ENCODE results near the gene DCAF16.

DCAF16 gene

GRCh38 chr4:17781300-17782287, 29.0 kb downstream of the DCAF16 start, which contains the start of gene FAM184B:
TSS of gene FAM184B (minus strand) at chr4:17781621. CDS start at chr4:17781299, 322 bp downstream.
- ATAC-seq, result no peak

DNA sequence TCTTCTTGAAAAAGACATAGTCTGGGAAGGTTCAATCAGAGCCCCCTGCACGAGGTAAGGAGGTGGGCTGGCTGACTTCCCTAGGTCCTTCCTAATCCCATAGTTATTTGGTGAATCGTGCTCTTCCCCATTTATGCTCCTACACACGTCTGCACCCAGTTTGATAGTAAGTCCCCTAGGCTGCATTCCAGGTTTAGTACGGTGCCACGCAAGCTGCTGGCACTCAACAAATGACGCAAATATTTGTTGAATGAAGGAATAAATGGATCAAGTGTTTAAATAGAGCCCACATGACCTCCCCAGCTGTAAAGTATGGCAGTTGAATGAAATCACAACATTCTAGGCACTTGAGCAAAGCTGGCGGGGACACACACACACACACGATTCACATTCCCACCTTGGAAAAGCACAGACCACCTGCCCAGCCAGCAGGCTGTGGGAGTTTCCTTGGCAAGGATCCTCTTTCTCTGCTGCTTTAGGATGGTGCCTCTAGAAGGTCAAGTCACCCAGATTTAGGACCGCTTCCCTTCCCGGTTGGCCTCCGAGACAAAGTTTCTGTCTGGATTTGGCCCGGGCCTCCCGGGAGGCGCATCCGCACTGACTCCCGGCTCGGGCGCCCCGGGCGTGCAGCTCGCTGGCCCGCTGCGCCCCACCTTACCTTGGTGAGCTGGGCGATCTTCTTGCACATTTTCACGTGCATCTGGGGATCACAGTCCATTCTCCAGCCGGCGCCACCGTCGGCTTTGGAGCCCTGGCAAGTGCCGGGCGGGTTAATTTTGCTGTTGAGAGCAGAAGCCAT, 29.9 kb downstream of the DCAF16 start:
- ATAC-seq, result no peak

DNA sequence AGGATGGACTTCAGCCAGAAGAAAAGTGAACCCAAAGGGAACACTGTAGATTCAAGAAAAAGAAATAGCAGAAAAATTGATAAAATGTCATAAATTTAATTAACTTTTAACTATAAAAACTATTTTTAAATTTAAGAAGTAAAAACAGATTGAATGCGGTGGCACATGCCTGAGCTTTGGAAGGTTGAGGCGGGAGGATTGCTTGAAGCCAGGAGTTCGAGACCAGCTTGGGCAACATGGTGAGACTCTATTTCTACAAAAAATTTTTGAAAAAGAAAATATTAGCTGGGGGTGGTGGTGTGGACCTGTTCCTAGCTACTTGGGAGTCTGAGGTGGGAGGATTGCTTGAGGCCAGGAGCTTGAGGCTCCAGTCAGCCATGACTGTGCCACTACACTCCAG, 32.1 kb downstream of the DCAF16 start:
- ATAC-seq, result no peak

DNA sequence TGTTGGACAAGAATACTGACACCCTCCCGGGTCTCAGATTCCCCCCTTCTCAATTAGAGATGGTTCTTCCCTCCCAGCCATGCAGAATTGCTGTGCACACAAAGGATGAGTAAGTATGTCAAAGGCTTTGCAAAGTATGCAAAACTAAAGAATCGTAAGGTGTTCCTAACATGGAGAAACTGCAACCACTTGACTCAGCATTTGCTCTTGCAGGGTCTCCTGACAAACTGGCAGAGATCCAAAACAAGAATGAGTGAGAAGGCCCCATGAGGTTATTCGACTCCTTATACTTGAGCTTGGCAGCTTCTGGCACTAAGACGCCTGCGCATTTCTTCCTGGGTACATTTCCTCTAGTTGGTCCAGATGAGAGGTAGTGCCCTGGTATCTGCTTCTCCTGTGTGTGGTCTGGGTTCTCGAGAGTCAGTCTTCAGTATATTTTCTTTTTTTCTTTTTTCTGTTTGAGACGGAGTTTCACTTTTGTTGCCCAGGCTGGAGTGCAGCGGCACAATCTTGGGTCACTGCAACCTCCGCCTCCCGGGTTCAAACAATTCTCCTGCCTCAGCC, 37.3 kb downstream of the DCAF16 start:
- no peak for ATAC-seq

- ATAC-seq, result no peak
These were observed 39.2 kb downstream of the DCAF16 start for GRCh38 chr4:17771284-17771908.

- ATAC-seq, result no peak
These were observed 39.7 kb downstream of the DCAF16 start for GRCh38 chr4:17770845-17771244.

DNA sequence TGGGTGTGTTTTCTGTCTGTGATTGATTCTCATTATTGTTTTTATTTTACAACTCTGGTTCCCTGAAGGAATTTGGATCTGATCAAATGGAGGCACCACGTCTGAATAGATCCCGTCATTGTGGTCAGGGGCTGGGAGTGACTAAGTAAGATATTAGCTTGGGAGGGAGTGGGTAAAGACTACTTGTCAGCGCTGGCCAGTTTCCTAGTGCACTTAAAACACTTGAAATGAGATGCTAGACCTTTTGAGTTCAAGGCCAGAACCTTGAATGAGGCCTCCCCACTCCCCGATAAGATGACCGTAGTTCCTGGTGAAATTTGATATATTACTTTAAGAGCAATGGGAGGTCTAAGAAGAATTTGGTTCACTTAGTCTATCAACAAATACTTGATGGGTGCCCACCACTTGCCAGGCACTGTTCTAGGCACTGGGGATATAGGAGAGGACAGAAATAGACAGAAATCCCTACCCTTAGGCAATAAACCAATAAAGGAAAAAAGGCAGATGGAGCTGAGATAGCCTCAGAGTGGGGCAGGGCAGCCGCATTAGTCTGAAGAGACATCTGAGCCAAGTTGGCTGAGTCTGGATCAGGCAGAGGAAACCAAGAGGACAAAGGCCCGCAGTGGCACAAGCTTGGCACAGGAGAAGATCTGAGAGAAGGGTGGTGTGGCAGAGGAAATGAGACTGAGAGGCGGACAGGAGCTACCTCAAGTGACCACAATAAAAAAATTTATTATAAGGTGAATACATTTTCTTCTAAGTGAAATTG, 41.0 kb downstream of the DCAF16 start:
- ATAC-seq, result no peak

DNA sequence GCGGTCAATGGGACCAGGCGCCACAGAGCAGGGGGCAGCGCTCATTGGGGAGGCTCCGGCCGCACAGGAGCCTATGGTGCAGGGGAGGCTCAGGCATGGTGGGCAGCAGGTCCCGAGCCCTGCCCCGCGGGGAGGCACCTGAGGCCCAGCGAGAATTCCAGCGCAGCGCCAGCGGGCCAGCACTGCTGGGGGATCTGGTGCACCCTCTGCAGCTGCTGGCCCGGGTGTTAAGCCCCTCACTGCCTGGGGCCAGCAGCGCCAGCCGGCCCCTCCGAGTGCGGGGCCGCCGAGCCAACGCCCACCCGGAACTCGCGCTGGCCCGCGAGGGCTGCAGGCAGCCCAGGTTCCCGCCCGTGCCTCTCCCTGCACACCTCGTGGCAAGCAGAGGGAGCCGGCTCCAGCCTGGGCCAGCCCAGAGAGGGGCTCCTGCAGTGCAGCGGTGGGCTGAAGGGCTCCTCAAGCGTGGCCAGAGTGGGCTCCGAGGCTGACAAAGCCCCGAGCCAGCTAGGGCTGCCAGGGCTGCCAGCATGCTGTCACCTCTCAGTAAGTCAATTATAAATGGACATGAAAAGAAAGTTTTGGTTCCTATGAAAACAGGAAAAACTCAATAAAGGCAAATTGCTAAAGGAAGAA, 43.6 kb downstream of the DCAF16 start:
- no peak for ATAC-seq

DNA sequence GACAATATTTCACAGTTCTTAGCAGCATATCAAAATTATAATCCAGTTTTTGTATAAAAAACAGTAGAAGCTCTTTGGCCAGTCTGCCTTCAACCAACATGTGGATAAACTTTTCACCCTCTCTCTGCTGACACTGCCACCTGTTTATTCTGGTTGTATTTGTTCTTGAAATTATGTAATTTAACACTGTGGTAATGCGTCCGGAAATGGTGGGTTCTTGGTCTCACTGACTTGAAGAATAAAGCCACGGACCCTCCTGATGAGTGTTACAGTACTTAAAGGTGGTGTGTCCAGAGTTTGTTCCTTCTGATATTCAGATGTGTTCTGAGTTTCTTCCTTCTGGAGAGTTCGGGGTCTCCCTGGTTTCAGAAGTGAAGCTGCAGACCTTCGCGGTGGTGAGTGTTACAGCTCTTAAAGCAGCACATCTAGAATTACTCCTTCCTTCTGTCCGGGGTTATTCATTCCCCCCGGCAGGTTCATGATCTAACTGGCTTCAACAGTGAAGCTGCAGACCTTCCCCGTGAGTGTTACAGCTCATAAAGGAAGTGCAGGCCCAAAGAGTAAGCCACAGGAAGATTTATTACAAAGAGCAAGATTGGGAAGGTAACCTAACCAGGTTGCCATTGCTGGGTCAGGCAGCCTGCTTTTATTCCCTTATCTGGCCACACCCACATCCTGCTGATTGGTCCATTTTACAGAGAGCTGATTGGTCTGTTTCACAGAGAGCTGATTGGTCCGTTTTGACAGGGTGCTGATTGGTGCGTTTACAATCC, 44.9 kb downstream of the DCAF16 start:
- no peak for ATAC-seq

DNA sequence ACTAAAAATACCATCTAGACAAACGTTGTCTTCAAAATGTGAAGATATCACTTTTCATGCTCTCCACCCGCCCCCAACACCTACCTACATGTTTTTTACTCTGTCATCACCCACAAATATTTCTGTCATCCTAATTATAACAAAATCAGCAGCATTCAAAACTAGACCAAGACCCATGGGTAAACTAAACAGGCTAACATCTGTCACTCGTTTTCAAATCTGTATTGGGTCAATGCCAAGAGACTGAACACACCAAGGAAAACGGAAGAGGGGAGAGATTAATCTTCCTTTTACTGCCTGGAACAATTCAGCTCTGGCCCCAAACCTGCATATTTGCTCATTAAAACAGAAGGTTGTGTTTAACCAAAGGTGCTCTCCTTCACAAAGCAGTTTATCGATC, 46.6 kb downstream of the DCAF16 start:
- no peak for ATAC-seq

GRCh38 chr4:17763416-17763815, 47.1 kb downstream of the DCAF16 start:
- no peak for ATAC-seq

GRCh38 chr4:17762726-17763125, 47.8 kb downstream of the DCAF16 start:
- no peak for ATAC-seq

DNA sequence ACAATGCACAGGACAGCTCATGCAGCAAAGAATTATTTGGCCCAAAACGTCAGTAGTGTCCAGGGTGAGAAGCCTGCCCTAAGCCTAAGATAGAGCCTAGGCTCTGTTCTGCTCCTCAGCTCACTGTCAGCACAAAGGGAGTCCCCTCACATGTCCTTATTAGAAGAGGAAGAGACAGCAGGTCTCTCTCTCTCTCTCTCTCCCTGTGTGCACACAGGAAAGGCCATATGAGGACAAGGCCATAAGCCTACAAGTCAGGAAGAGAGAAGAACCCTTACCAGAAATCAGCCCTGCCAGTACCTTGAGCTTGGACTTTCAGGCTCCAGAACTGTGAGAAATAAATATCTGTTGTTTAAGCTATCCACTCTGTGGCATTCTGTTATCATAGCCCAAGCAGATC, 49.5 kb downstream of the DCAF16 start:
- ATAC-seq, result no peak

DNA sequence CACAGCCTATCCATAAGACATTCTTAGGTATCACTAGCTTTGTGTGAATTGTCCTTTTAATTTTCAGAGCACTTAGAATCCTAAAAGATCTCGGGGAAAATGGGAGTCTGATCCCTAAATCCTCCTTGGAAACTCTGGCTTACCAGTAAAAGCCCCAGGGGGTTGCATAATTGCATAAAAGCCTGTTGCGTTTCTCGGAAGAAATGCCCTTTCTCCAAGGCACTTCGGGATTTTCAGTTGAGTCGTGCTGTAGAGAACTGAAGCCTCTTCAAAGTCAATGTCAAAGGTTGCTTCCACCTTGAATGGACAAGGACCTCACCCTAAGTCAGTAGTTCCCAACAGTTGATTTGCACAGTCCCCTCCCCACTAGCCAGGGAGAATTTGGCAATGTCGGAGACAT, 49.9 kb downstream of the DCAF16 start:
- no peak for ATAC-seq

DNA sequence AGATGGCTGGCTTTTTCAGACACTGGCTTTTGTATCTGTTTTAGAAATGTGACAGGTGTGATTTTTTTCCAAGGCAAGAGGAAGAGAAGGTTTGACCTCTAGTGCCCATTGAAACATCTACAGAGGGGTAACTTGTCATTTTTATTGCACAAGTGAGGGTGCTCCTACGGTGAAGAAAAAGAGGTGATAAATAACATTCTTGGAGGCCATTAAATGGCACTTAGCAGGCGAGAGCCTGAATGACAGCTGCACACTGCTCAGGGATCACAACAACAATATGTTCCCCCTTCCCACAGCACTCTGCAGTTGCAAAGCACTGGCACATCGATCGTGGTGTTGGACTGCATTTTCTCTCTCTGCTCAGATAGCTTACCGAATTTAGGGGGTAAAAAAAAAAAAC, 52.1 kb downstream of the DCAF16 start:
- no peak for ATAC-seq

GRCh38 chr4:17757621-17758020, 52.9 kb downstream of the DCAF16 start:
- ATAC-seq, result no peak

DNA sequence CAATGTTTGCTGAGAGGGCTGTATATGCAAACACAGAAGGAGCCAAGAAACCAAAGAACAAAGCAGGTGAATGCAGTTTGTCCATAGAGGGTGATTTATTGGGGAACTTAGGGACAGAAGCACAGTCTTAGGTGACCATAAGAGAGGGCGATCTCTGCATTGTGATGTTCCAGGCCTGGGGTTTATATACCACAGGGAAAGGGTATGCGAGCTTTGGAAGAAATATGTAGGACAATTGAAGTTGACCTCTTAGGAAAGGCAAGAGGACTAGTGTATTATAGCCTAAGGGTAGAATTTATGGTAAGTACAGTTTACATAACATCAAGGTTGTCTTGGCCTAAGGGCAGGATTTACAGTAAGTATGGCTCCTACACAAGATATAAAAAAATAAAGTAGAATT, 56.9 kb downstream of the DCAF16 start:
- no peak for ATAC-seq
